ENCODE measurements around the gene SDK2.
A peak's percentile ranks its signal among the peaks of the same experiment; 100 is the strongest.

The SDK2 gene

GRCh38 chr17:73304971-73305812, 339.1 kb downstream of the SDK2 start:
- DNase-seq (ENCODE audit: low read depth, low spot score) = no peak
- peak overlapping the region; percentile 87 for H3K27ac ChIP-seq

- peak overlapping the region; percentile 87 for H3K27ac ChIP-seq
- no peak for DNase-seq (ENCODE audit: low read depth, low spot score)
Observed at GRCh38 chr17:73304438-73304837, 339.8 kb downstream of the SDK2 start.

- H3K27ac ChIP-seq = no peak overlapping the region
- DNase-seq (ENCODE audit: low read depth, low spot score) = no peak
Observed at GRCh38 chr17:73302189-73302588, 342.1 kb downstream of the SDK2 start.

- DNase-seq (ENCODE audit: low read depth, low spot score) = no peak
- H3K27ac ChIP-seq = no peak overlapping the region
Observed at GRCh38 chr17:73301369-73301768, 342.9 kb downstream of the SDK2 start.

GRCh38 chr17:73300392-73300791, 343.9 kb downstream of the SDK2 start:
- no peak overlapping the region for H3K27ac ChIP-seq
- DNase-seq (ENCODE audit: low read depth, low spot score) = no peak

GRCh38 chr17:73297934-73298861, 346.0 kb downstream of the SDK2 start:
- no peak for DNase-seq (ENCODE audit: low read depth, low spot score)
- H3K27ac ChIP-seq = no peak overlapping the region

- no peak for DNase-seq (ENCODE audit: low read depth, low spot score)
- H3K27ac ChIP-seq = peak overlapping the region; percentile 86
Observed at GRCh38 chr17:73293480-73293911, 350.7 kb downstream of the SDK2 start.

- peak overlapping the region; percentile 86 for H3K27ac ChIP-seq
- DNase-seq (ENCODE audit: low read depth, low spot score) = no peak
Observed at GRCh38 chr17:73293031-73293430, 351.2 kb downstream of the SDK2 start.

- DNase-seq (ENCODE audit: low read depth, low spot score) = no peak
- H3K27ac ChIP-seq = peak overlapping the region; percentile 86
Observed at GRCh38 chr17:73292031-73292531, 352.2 kb downstream of the SDK2 start.

- DNase-seq (ENCODE audit: low read depth, low spot score) = no peak
- H3K27ac ChIP-seq = peak overlapping the region; percentile 86
Observed at GRCh38 chr17:73291260-73291801, 352.9 kb downstream of the SDK2 start.

- peak overlapping the region; percentile 86 for H3K27ac ChIP-seq
Observed at GRCh38 chr17:73290399-73291259, 353.6 kb downstream of the SDK2 start.

GRCh38 chr17:73289549-73290254, 354.5 kb downstream of the SDK2 start:
- no peak overlapping the region for H3K27ac ChIP-seq
- no peak for DNase-seq (ENCODE audit: low read depth, low spot score)

More at GRCh38 chr17:73290399-73291259, 353.6 kb downstream of the SDK2 start:
- DNase-seq (ENCODE audit: low read depth, low spot score) = no peak

GRCh38 chr17:73288534-73289302, 355.5 kb downstream of the SDK2 start:
- no peak overlapping the region for H3K27ac ChIP-seq
- no peak for DNase-seq (ENCODE audit: low read depth, low spot score)

- H3K27ac ChIP-seq = peak overlapping the region; percentile 17
- DNase-seq (ENCODE audit: low read depth, low spot score) = no peak
Observed at GRCh38 chr17:73286863-73287296, 357.4 kb downstream of the SDK2 start.

- peak overlapping the region; percentile 17 for H3K27ac ChIP-seq
- DNase-seq (ENCODE audit: low read depth, low spot score) = no peak
Observed at GRCh38 chr17:73285916-73286862, 358.1 kb downstream of the SDK2 start.

- H3K27ac ChIP-seq = no peak overlapping the region
- no peak for DNase-seq (ENCODE audit: low read depth, low spot score)
Observed at GRCh38 chr17:73285603-73285908, 358.7 kb downstream of the SDK2 start.

GRCh38 chr17:73284906-73285602, 359.2 kb downstream of the SDK2 start:
- no peak overlapping the region for H3K27ac ChIP-seq
- no peak for DNase-seq (ENCODE audit: low read depth, low spot score)

All from epithelial cell of prostate (primary cell).